AML-193 (cell line): ENCODE results near the gene CREB5.

Experiments used
- DNase-seq, 2 experiments: peaks; one replicate each; lab custom pipeline; 2025; lab: John Stamatoyannopoulos, UW

Gene CREB5

GRCh38 chr7:28714459-28715120 lies 302.3 kb downstream of the CREB5 start:
- DNase-seq, result no peak

DNA sequence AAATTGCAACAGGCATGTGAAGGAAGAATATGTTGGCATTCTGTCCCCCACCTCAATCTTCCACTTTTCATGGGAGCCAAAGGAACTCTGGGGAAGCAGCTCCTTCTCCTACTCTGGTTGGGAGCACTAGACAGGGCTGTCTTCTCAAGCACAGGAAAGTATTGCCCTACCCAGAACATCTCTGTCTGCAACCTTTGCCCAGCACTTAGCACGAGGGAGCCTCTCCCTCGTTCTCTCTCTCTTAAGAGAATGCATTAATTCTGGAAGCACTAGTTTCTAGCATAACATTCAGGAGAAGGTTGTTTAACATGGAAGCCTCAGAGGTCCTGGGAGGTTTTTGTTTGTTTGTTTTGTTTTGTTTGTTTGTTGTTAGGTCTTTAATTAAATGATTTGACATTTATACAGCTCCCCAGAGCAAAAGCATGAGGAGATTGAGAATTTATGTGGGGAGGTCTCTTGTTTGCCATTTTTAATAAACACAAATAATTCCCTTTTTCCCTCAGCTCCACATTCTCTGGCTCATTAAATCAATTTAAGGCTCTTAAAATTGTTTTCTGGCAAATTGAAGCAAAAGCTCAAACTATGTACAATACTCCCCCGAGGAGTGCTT lies 305.2 kb downstream of the CREB5 start:
- no peak for DNase-seq

DNA sequence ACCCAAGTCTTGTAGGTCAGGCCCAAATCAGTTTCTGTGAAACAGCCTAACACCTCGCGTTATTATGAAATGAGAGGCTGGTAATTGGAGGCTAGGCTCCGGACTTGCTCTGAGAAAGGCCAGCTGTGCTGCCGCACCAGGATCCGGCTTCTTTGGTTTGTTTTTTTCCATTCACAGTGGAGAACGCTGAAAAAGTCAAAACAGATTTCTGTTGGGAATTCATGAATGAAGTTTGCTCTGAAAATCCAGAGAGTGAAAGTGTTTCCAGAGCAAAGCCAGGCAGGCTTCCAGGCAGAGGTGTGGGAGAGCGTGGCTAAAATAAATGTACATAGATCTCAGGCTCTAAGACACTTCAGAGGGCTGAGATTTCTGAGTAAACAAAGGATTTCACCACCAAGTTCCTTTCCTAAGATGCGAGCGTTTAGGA lies 305.8 kb downstream of the CREB5 start:
- no peak for DNase-seq

DNA sequence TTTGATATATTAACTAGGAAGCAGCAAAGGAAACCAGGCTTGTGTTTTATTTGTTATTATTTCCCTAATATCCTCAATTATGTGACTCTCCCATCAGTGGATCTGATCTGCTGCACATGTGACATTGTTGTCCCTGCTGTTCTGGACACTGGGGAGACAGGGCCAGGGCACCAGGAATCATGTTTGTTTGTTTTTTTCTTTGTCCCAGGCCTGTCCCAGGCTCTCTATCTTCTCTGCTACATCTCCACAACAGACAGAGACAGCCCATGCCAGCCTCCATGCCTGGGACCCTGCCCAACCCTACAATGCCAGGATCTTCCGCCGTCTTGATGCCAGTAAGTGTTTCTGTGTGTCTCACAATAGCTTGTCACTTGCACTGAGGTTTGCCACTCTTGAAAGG lies 306.2 kb downstream of the CREB5 start:
- DNase-seq, result no peak

- DNase-seq, result no peak
Observed at GRCh38 chr7:28722684-28723083, 310.4 kb downstream of the CREB5 start.

- DNase-seq, result no peak
Observed at GRCh38 chr7:28723336-28723735, 311.0 kb downstream of the CREB5 start.

- no peak for DNase-seq
Observed at GRCh38 chr7:28724563-28724962, 312.2 kb downstream of the CREB5 start.

DNA sequence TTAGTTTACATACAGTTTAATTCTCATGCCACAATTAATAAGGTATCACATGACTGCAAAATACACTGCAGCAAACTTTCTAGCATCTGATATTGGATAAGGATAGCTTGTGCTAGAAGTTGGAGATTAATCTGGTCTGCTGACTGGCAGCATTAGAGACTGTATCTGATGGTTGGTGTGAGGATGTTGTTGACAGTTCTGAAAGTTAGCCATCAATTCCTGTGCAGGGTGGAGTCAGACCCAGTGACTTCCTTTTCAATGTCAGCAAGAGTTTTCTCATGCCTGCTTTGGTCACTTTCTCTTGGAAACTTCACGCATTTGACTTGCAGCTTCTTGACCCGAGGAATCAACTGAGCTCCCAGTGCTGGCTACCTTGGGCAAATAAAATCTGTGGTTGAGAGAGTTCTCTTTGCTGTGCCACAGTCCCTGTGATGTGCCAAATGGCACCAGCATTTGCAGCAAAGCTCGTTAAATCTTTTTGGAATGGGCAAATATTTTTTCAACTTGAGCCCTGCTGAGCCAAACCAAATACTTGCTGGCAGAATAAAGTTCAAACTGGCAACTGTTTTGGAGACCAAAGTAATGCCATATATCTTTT lies 312.8 kb downstream of the CREB5 start:
- no peak for DNase-seq

GRCh38 chr7:28725911-28726310 lies 313.6 kb downstream of the CREB5 start:
- no peak for DNase-seq

GRCh38 chr7:28726555-28726954 lies 314.2 kb downstream of the CREB5 start:
- no peak for DNase-seq

GRCh38 chr7:28729281-28729680 lies 317.0 kb downstream of the CREB5 start:
- no peak for DNase-seq

- DNase-seq, result no peak
Observed at GRCh38 chr7:28729727-28730126, 317.4 kb downstream of the CREB5 start.

DNA sequence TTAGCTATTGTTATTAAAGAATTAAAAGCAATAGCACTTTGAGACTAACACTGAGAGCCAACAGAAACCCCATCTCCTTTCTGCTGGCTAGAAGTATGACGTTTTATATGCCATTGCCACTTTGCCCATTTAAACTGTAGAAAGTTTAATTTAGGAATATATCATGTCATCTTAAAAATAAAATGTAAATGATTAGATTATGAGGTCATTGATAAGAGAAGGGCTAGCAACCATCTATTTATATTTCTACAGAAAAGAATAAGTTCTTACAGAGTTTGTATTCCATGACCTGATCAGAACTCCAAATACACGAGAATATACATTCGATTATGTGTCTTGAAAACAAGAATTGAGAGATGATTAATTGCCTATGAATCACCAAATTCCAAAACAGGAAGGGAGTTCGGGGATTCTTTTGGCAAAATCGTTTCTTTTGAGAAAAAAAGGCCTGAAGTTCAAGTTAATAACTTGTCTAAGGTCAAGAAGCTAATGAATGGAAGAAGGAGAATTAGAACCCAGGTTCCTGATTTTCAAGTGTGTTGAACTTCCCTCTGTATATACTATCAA lies 318.9 kb downstream of the CREB5 start:
- no peak for DNase-seq

- DNase-seq, result no peak
Observed at GRCh38 chr7:28732071-28732869, 320.0 kb downstream of the CREB5 start.

DNA sequence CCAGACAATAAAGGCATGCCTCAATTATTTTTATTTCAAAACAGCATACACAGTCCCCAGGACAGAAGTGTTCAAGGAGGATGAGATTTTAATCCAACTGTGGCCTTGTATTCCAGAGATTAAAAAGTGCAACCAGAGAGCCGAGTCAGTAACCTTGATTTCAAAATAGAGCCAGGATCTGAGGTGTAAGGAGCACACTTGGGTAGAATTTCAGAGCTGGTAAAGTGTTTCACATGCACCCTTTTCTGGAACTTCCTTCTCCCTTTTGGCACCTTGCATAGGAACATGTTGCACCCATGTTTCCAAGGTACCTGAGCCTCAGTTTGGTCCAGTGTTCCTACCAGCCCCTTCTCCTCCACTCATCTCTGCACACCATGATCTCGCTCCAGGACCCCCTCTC lies 320.7 kb downstream of the CREB5 start:
- DNase-seq, result no peak

GRCh38 chr7:28738412-28738811 lies 326.1 kb downstream of the CREB5 start:
- DNase-seq, result no peak

DNA sequence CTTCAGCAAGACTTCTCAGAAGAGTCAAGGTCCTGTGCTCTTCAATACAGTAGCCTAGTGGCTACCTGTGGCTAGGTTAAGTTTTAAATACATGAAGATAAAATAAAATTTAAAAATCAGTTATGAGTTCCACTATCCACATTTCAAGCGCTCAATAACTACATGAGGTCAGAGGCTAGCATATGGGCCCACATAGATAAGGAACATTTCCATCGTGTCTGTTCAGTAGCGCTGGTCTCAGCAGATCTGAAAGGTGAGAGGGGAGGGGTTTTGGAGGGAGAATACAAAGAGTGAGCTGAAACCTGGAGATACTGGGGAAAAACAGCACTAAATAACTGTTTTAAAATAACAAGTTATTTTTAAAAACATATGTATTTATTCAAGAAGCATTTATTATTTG lies 326.8 kb downstream of the CREB5 start:
- DNase-seq, result no peak

- no peak for DNase-seq
Observed at GRCh38 chr7:28739826-28740225, 327.5 kb downstream of the CREB5 start.

DNA sequence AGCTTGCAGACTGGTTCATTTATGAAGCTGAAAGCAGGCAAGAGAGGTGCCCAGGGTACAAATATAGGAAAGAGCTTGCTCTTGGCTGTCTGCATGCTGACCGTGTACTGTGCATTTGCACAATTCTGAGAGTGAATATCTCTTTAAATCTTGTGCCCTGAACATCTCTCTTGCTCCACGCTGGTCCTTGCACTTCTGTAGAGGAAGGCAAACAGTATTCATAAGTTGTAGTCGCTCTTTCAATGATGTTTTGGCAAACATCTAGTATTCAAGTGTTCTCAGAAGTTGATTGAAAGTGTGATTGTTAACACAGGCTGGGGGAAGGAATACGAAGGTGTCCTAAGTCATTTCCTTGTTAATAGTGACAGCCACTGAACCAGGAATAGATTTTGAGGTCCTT lies 332.6 kb downstream of the CREB5 start:
- no peak for DNase-seq

DNA sequence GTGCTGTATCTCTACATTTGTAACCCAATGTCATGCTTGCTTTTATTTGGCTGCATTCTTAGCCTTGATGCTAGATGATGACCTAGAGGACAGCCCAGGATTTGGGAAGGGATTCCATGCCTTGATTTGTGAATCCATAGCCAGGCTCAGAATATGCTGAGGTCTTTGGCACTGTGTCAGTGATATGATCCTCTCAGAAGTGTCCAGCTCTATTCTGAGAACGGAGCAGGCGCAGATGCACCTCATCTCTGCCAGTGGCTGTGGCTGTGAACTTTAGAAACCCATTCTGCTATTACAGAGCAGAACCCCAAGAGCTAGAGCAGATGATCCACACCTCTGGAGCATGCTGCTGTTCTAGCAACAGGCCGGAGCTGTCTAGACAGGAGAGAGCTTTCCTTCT lies 333.0 kb downstream of the CREB5 start:
- no peak for DNase-seq

DNA sequence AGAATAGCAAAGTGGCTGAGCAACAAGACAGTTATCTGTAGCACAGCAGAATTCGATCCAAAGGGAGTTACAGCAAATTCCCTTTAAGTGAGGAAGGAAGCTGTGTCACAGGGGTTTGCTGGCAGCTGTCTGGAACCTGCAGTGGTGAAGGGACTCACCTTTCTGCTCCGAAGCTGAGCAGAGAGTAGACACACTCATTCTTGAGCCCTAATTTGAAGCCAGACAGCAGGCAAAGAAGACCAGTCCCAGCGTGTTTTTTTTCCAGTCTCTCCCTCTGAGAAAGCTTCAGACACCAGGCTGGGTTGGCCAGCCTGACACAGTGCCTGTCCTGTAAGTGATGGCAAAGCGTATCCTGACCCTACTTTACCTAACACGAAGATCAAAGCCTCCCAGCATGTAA lies 335.1 kb downstream of the CREB5 start:
- DNase-seq, result no peak

GRCh38 chr7:28747854-28748253 lies 335.5 kb downstream of the CREB5 start:
- no peak for DNase-seq

GRCh38 chr7:28748346-28748745 lies 336.0 kb downstream of the CREB5 start:
- DNase-seq, result no peak
